SH-SY5Y (cell line): Measurements from ENCODE around the gene SEMA6B.

Experiments used
- GATA2 ChIP-seq: IDR thresholded peaks from 2 replicates; pipeline ENCODE4 v1.6.1; 2011; ENCODE audit warnings: mild to moderate bottlenecking, low read depth, low read length
- GATA3 ChIP-seq: IDR thresholded peaks from 2 replicates; pipeline ENCODE4 v1.6.1; 2011; ENCODE audit warnings: low read depth, mild to moderate bottlenecking, low read length, moderate library complexity

GRCh38 chr19:4536798-4537197 is 22.7 kb downstream of the SEMA6B start:
- TF ChIP-seq GATA2 (no peak), GATA3 (no peak)
